ENCODE results near the gene LHFPL6.

- no peak for TF ChIP-seq CTCF (IDR thresholded peaks at IDR 0.05)
- TF ChIP-seq POLR2A (IDR thresholded peaks at IDR 0.05), result no peak
Measured at GRCh38 chr13:39364947-39365468, 238.0 kb downstream of the LHFPL6 start.
